Measurements from ENCODE around the gene TELO2. TPM values are rescaled to one million over a fixed set of nuclear protein-coding genes. Genes with fewer than 3 reads are reported as not detected.

TELO2 gene
- total and polyA plus RNA-seq, 2 donors (not counting 3 experiments of a cell fraction or from before 2014, with no cell fraction given), result 30.7 to 61.6 TPM

DNA sequence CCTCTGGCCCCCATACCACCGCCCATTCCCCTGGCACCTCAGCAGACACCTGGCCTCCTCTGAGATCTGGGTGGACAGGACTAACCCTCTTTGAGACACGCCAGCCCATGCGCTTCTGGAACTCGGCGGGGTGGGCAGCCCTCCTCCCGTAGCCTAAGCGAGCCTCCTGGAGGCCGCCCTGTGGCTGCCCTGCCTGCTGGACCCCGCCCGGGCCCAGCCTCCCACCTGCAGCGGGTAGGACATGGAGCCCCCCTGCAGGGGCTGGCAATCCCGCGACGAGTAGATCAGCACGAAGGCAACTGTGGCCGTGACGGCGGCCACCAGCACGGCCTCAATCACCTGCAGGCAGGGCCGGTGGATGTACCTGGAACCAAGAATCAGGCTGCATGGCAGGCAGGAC lies 40.6 kb upstream of the TELO2 start:
- ChIA-PET POLR2A (no interaction called here), CTCF (no interaction called here)
- H4K20me1 ChIP-seq (replicated peaks; ENCODE audit: control insufficient read depth, extremely low read depth, insufficient read depth, low read length), result no peaks in the 10 kb centered on the region
- no peak overlapping the region for H3K4me2 ChIP-seq (ENCODE audit: insufficient read depth, low read length)
- H3K9me1 ChIP-seq (replicated peaks; ENCODE audit: control insufficient read depth, extremely low read depth, insufficient read depth, low read length), result no peaks in the 10 kb centered on the region
- H3K27me3 ChIP-seq (ENCODE audit: control insufficient read depth in 2 of 2, insufficient read depth in 2 of 2, low read length in 2 of 2), result no peaks in the 10 kb centered on the region
- no peak overlapping the region for H2AFZ ChIP-seq (ENCODE audit: low read depth, low read length)
- no peak overlapping the region for H3K9ac ChIP-seq (replicated peaks; ENCODE audit: extremely low read depth, insufficient read depth, low read length)
- no peaks in the 10 kb centered on the region for H3K79me2 ChIP-seq (ENCODE audit: control insufficient read depth, insufficient read depth, low read length)
- FAIRE-seq (no peak), DNase-seq (ENCODE audit: low read depth, low spot score) (no peak)
- H3K27ac ChIP-seq (ENCODE audit: insufficient read depth, low read depth, low read length), result no peak overlapping the region
- dilution Hi-C loops (cut with MboI; ENCODE audit: extremely low pct_ligation_motif_present, low sequenced_read_pairs) (no loop called here), intact Hi-C loops (cut with micrococcal nuclease) (no loop called here)
- H3K9me3 ChIP-seq (replicated peaks; ENCODE audit: control insufficient read depth, insufficient read depth, low read length), result no peaks in the 10 kb centered on the region
- peaks cover 0 to 50% of the 10 kb centered on the region in 2 experiments for H3K36me3 ChIP-seq (ENCODE audit: control insufficient read depth in 2 of 2, extremely low read depth in 1 of 2, insufficient read depth in 2 of 2, low read length in 2 of 2)
- TF ChIP-seq POLR2A (IDR thresholded peaks at IDR 0.05; ENCODE audit: low read depth, low read length) (no peak), FOS (IDR thresholded peaks at IDR 0.05; ENCODE audit: borderline replicate concordance, insufficient read depth, low read length) (no peak), JUN (IDR thresholded peaks at IDR 0.05; ENCODE audit: borderline replicate concordance, insufficient read depth, insufficient read length, low read depth) (no peak), GATA2 (IDR thresholded peaks at IDR 0.05; ENCODE audit: insufficient read depth, insufficient read length, low read depth, low read length) (no peak), POLR2AphosphoS5 (IDR thresholded peaks at IDR 0.05; ENCODE audit: insufficient read depth, low read depth, low read length) (no peak)
- TF ChIP-seq, protein P1, sequence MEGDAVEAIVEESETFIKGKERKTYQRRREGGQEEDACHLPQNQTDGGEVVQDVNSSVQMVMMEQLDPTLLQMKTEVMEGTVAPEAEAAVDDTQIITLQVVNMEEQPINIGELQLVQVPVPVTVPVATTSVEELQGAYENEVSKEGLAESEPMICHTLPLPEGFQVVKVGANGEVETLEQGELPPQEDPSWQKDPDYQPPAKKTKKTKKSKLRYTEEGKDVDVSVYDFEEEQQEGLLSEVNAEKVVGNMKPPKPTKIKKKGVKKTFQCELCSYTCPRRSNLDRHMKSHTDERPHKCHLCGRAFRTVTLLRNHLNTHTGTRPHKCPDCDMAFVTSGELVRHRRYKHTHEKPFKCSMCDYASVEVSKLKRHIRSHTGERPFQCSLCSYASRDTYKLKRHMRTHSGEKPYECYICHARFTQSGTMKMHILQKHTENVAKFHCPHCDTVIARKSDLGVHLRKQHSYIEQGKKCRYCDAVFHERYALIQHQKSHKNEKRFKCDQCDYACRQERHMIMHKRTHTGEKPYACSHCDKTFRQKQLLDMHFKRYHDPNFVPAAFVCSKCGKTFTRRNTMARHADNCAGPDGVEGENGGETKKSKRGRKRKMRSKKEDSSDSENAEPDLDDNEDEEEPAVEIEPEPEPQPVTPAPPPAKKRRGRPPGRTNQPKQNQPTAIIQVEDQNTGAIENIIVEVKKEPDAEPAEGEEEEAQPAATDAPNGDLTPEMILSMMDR (IDR thresholded peaks at IDR 0.05; ENCODE audit: extremely low read depth in 1 of 2, insufficient read depth in 1 of 2, low read depth in 1 of 2, low read length in 2 of 2), result no peak
- no peak overlapping the region for H3K4me3 ChIP-seq (replicated peaks in 1 of 3; ENCODE audit: insufficient read depth in 1 of 3, low read depth in 1 of 3, low read length in 3 of 3)
- no peaks in the 10 kb centered on the region for H3K4me1 ChIP-seq (ENCODE audit: control insufficient read depth, extremely low read depth, insufficient read depth, low read length)
- BruUV-seq (replicated peaks), result no TSS peak

DNA sequence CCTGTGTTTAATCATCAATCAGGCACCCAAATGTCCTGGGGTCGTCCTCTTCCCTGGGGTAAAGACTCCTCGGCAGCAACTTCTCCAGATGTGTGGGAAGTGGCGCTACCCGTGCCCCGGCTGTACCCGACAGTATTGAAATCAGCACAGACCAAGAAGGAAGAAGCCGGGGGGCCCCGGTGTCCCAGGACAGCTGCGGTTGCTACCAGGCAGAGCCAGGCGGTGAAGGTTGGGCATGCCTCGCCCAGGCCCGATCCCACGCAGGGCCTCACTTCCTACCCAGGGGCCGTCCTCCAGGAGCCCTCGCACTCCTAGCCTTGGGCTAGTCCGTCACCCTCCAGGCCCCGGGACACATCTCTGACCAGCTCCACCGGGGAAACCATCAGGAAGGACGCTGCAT lies 39.8 kb upstream of the TELO2 start:
- H3K27me3 ChIP-seq (ENCODE audit: control insufficient read depth in 2 of 2, insufficient read depth in 2 of 2, low read length in 2 of 2), result no peaks in the 10 kb centered on the region
- H3K4me2 ChIP-seq (ENCODE audit: insufficient read depth, low read length), result no peak overlapping the region
- H3K4me1 ChIP-seq (ENCODE audit: control insufficient read depth, extremely low read depth, insufficient read depth, low read length), result no peaks in the 10 kb centered on the region
- no peaks in the 10 kb centered on the region for H3K9me3 ChIP-seq (replicated peaks; ENCODE audit: control insufficient read depth, insufficient read depth, low read length)
- no peak overlapping the region for H3K27ac ChIP-seq (ENCODE audit: insufficient read depth, low read depth, low read length)
- no peaks in the 10 kb centered on the region for H4K20me1 ChIP-seq (replicated peaks; ENCODE audit: control insufficient read depth, extremely low read depth, insufficient read depth, low read length)
- H3K4me3 ChIP-seq (replicated peaks in 1 of 3; ENCODE audit: insufficient read depth in 1 of 3, low read depth in 1 of 3, low read length in 3 of 3), result no peak overlapping the region
- no peak overlapping the region for H3K9ac ChIP-seq (replicated peaks; ENCODE audit: extremely low read depth, insufficient read depth, low read length)
- FAIRE-seq, result no peak
- TF ChIP-seq JUN (IDR thresholded peaks at IDR 0.05; ENCODE audit: borderline replicate concordance, insufficient read depth, insufficient read length, low read depth) (no peak), POLR2A (IDR thresholded peaks at IDR 0.05; ENCODE audit: low read depth, low read length) (no peak), EZH2 (IDR thresholded peaks at IDR 0.05; ENCODE audit: borderline replicate concordance, low read depth, low read length, severe bottlenecking) (no peak), GATA2 (IDR thresholded peaks at IDR 0.05; ENCODE audit: insufficient read depth, insufficient read length, low read depth, low read length) (no peak), MYC (IDR thresholded peaks at IDR 0.05; ENCODE audit: low read depth, low read length) (no peak), POLR2AphosphoS5 (IDR thresholded peaks at IDR 0.05; ENCODE audit: insufficient read depth, low read depth, low read length) (no peak), FOS (IDR thresholded peaks at IDR 0.05; ENCODE audit: borderline replicate concordance, insufficient read depth, low read length) (no peak), MAX (IDR thresholded peaks at IDR 0.05; ENCODE audit: insufficient read depth, insufficient read length) (no peak)
- TF ChIP-seq, protein P1 (IDR thresholded peaks at IDR 0.05; ENCODE audit: extremely low read depth in 1 of 2, insufficient read depth in 1 of 2, low read depth in 1 of 2, low read length in 2 of 2), result no peak
- no peak for DNase-seq (ENCODE audit: low read depth, low spot score)
- intact Hi-C loops (cut with micrococcal nuclease) (no loop called here), dilution Hi-C loops (cut with MboI; ENCODE audit: extremely low pct_ligation_motif_present, low sequenced_read_pairs) (no loop called here)
- H2AFZ ChIP-seq (ENCODE audit: low read depth, low read length), result no peak overlapping the region
- peaks cover 0 to 49% of the 10 kb centered on the region in 2 experiments for H3K36me3 ChIP-seq (ENCODE audit: control insufficient read depth in 2 of 2, extremely low read depth in 1 of 2, insufficient read depth in 2 of 2, low read length in 2 of 2)
- H3K9me1 ChIP-seq (replicated peaks; ENCODE audit: control insufficient read depth, extremely low read depth, insufficient read depth, low read length), result no peaks in the 10 kb centered on the region
- ChIA-PET POLR2A (no interaction called here), CTCF (no interaction called here)
- no TSS peak for BruUV-seq (replicated peaks)
- H3K79me2 ChIP-seq (ENCODE audit: control insufficient read depth, insufficient read depth, low read length), result no peaks in the 10 kb centered on the region

All from endothelial cell of umbilical vein (primary cell).